HEK293 (cell line): Measurements from ENCODE around the gene BICRA.

Experiments
- CTCF ChIA-PET: fragments of 350-600 bp; formaldehyde crosslinking; extraction: SDS; loops from one replicate; lab custom pipeline; 2021; ENCODE audit warnings: antibody characterized with exemption; lab: Yijun Ruan, JAX
- POLR2A ChIA-PET: fragments of 300-600 bp; formaldehyde crosslinking; extraction: SDS; loops from one replicate; lab custom pipeline; 2020; ENCODE audit warnings: antibody characterized with exemption, inconsistent platforms; lab: Yijun Ruan, JAX
- H3K27ac ChIP-seq: fragments of 200-500 bp; sonication (Bioruptor generic); 2 replicates; pipeline ENCODE4 v1.5.1; 2014; ENCODE audit warnings: low read depth, low read length, control low read depth, inconsistent platforms; ENCODE audit errors: extremely low read depth
- H3K36me3 ChIP-seq, 2 experiments: fragments of 200-500 bp in 1 of 2; sonication (Bioruptor generic) in 1 of 2; 1 replicate in 1 of 2; 2 replicates in 1 of 2; pipeline ENCODE4 v1.5.1; 2014 to 2017; ENCODE audit warnings: inconsistent platforms in 2 of 2, low read length in 2 of 2; ENCODE audit not compliant: control insufficient read depth in 2 of 2, insufficient read depth in 1 of 2
- H3K4me1 ChIP-seq: fragments of 200-500 bp; sonication (Bioruptor generic); 2 replicates; pipeline ENCODE4 v1.5.1; 2014; ENCODE audit warnings: mild to moderate bottlenecking, low read length, inconsistent platforms; ENCODE audit not compliant: control insufficient read depth, insufficient read depth
- H3K4me3 ChIP-seq: 2 replicates; pipeline ENCODE4 v1.5.1; 2011; ENCODE audit warnings: low read depth, mild to moderate bottlenecking, control low read depth, low read length, moderate library complexity
- H3K9me3 ChIP-seq: fragments of 200-500 bp; sonication (Bioruptor generic); 2 replicates; pipeline ENCODE4 v1.5.1; 2014; ENCODE audit warnings: low read depth, low read length, inconsistent platforms; ENCODE audit not compliant: control insufficient read depth, insufficient read depth
- GLI2 ChIP-seq: fragments of 450-650 bp; formaldehyde crosslinking; IDR thresholded peaks from 2 replicates; pipeline ENCODE4; 2017; ENCODE audit warnings: missing biosample characterization, missing genetic modification characterization, low read depth, borderline replicate concordance
- MZF1 ChIP-seq: fragments of 450-650 bp; formaldehyde crosslinking; IDR thresholded peaks from 2 replicates; pipeline ENCODE4 v1.5.1; 2017; ENCODE audit warnings: missing biosample characterization, missing genetic modification characterization, borderline replicate concordance
- SP2 ChIP-seq: fragments of 450-650 bp; formaldehyde crosslinking; IDR thresholded peaks from 2 replicates; pipeline ENCODE4 v1.5.1; 2016; ENCODE audit warnings: missing biosample characterization, missing genetic modification characterization
- TCF7L2 ChIP-seq: IDR thresholded peaks from 2 replicates; pipeline ENCODE4 v1.6.1; 2011; ENCODE audit warnings: low read depth, mild to moderate bottlenecking, inconsistent platforms, low read length, moderate library complexity, borderline replicate concordance
- ZIC2 ChIP-seq: fragments of 450-650 bp; formaldehyde crosslinking; IDR thresholded peaks from 2 replicates; pipeline ENCODE4 v1.5.1; 2016; ENCODE audit warnings: missing biosample characterization, missing genetic modification characterization
- ZNF112 ChIP-seq: fragments of 450-650 bp; formaldehyde crosslinking; IDR thresholded peaks from 2 replicates; pipeline ENCODE4 v1.5.0; 2017; ENCODE audit warnings: missing biosample characterization, missing genetic modification characterization
- ZNF121 ChIP-seq: fragments of 450-650 bp; formaldehyde crosslinking; IDR thresholded peaks from 2 replicates; pipeline ENCODE4 v1.5.1; 2016; ENCODE audit warnings: missing biosample characterization, missing genetic modification characterization
- ZNF133 ChIP-seq: fragments of 450-650 bp; formaldehyde crosslinking; IDR thresholded peaks from 2 replicates; pipeline ENCODE4 v1.5.1; 2016; ENCODE audit warnings: missing biosample characterization, missing genetic modification characterization
- ZNF19 ChIP-seq: fragments of 450-650 bp; formaldehyde crosslinking; IDR thresholded peaks from 2 replicates; pipeline ENCODE4; 2016; ENCODE audit warnings: missing biosample characterization, missing genetic modification characterization, low read depth
- ZNF37A ChIP-seq: fragments of 450-650 bp; IDR thresholded peaks from 2 replicates; pipeline ENCODE4 v1.5.1; 2018; ENCODE audit warnings: missing biosample characterization, missing genetic modification characterization
- ZNF404 ChIP-seq: fragments of 450-650 bp; formaldehyde crosslinking; IDR thresholded peaks from 2 replicates; pipeline ENCODE4 v1.5.1; 2017; ENCODE audit warnings: missing biosample characterization, missing genetic modification characterization
- ZNF514 ChIP-seq: fragments of 450-650 bp; formaldehyde crosslinking; IDR thresholded peaks from 2 replicates; pipeline ENCODE4 v1.5.1; 2016; ENCODE audit warnings: missing biosample characterization, missing genetic modification characterization
- ZNF623 ChIP-seq: fragments of 450-650 bp; formaldehyde crosslinking; IDR thresholded peaks from 2 replicates; pipeline ENCODE4 v1.5.1; 2016; ENCODE audit warnings: missing biosample characterization, missing genetic modification characterization
- ZNF629 ChIP-seq: fragments of 450-650 bp; formaldehyde crosslinking; IDR thresholded peaks from 2 replicates; pipeline ENCODE4 v1.5.1; 2017; ENCODE audit warnings: missing biosample characterization, missing genetic modification characterization
- ZNF830 ChIP-seq: fragments of 450-650 bp; IDR thresholded peaks from 2 replicates; pipeline ENCODE4 v1.5.0; 2018; ENCODE audit warnings: missing biosample characterization, missing genetic modification characterization, low read depth, mild to moderate bottlenecking, moderate library complexity
- TF ChIP-seq, protein P1 (sequence below): fragments of 450-650 bp; formaldehyde crosslinking; IDR thresholded peaks from 2 replicates; pipeline ENCODE4 v1.5.1; 2016; ENCODE audit warnings: missing biosample characterization, missing genetic modification characterization
- TF ChIP-seq, protein P2 (sequence below): fragments of 450-650 bp; formaldehyde crosslinking; conservative IDR thresholded peaks from 2 replicates; pipeline ENCODE4 v1.5.1; 2016; ENCODE audit warnings: low read depth, missing biosample characterization, missing genetic modification characterization
- TF ChIP-seq, protein P3 (sequence below): fragments of 450-650 bp; formaldehyde crosslinking; IDR thresholded peaks from 2 replicates; pipeline ENCODE4 v1.5.1; 2016; ENCODE audit warnings: missing biosample characterization, missing genetic modification characterization

Gene BICRA

DNA sequence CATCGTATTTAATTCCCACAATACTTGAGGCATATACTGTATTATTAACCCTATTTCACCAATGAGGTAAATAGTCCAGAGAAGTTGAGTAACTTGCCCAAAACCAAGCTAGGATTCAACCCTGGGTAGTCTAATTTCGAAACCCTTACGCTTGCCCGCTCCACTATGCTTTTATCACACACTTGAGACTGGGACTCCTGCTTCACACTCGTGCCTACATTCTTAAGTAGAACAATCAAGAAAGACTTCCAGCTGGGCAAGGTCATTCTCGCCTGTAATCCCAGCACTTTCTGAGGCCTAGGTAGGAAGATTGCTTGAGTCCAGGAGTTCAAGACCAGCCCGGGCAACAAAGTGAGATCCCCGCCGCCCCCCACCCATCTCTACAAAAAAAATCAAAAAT, 39.6 kb upstream of the BICRA start:
- Histone ChIP-seq H3K36me3 (no peaks in the 10 kb centered on the region), H3K27ac (no peak overlapping the region), H3K4me1 (peaks cover 2% of the 10 kb centered on the region; the same call in 1 of the 2 replicates), H3K4me3 (no peak overlapping the region), H3K9me3 (no peaks in the 10 kb centered on the region)
- TF ChIP-seq ZNF133 (tag by site-specific recombination) (no peak), TCF7L2 (no peak), ZNF112 (tag by site-specific recombination) (no peak), ZNF121 (tag by site-specific recombination) (no peak), GLI2 (tag by site-specific recombination) (no peak), ZNF514 (tag by site-specific recombination) (no peak), ZNF830 (tag by site-specific recombination) (no peak), ZNF623 (tag by site-specific recombination) (no peak), ZNF37A (tag by site-specific recombination) (no peak), ZNF629 (tag by site-specific recombination) (no peak), ZIC2 (no peak), SP2 (tag by site-specific recombination) (no peak), MZF1 (no peak), ZNF404 (tag by site-specific recombination) (no peak), ZNF19 (tag by site-specific recombination) (no peak)
- TF ChIP-seq, protein P1, sequence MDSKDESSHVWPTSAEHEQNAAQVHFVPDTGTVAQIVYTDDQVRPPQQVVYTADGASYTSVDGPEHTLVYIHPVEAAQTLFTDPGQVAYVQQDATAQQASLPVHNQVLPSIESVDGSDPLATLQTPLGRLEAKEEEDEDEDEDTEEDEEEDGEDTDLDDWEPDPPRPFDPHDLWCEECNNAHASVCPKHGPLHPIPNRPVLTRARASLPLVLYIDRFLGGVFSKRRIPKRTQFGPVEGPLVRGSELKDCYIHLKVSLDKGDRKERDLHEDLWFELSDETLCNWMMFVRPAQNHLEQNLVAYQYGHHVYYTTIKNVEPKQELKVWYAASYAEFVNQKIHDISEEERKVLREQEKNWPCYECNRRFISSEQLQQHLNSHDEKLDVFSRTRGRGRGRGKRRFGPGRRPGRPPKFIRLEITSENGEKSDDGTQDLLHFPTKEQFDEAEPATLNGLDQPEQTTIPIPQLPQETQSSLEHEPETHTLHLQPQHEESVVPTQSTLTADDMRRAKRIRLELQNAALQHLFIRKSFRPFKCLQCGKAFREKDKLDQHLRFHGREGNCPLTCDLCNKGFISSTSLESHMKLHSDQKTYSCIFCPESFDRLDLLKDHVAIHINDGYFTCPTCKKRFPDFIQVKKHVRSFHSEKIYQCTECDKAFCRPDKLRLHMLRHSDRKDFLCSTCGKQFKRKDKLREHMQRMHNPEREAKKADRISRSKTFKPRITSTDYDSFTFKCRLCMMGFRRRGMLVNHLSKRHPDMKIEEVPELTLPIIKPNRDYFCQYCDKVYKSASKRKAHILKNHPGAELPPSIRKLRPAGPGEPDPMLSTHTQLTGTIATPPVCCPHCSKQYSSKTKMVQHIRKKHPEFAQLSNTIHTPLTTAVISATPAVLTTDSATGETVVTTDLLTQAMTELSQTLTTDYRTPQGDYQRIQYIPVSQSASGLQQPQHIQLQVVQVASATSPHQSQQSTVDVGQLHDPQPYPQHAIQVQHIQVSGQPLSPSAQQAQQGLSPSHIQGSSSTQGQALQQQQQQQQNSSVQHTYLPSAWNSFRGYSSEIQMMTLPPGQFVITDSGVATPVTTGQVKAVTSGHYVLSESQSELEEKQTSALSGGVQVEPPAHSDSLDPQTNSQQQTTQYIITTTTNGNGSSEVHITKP (tag by site-specific recombination), result no peak
- TF ChIP-seq, protein P2, sequence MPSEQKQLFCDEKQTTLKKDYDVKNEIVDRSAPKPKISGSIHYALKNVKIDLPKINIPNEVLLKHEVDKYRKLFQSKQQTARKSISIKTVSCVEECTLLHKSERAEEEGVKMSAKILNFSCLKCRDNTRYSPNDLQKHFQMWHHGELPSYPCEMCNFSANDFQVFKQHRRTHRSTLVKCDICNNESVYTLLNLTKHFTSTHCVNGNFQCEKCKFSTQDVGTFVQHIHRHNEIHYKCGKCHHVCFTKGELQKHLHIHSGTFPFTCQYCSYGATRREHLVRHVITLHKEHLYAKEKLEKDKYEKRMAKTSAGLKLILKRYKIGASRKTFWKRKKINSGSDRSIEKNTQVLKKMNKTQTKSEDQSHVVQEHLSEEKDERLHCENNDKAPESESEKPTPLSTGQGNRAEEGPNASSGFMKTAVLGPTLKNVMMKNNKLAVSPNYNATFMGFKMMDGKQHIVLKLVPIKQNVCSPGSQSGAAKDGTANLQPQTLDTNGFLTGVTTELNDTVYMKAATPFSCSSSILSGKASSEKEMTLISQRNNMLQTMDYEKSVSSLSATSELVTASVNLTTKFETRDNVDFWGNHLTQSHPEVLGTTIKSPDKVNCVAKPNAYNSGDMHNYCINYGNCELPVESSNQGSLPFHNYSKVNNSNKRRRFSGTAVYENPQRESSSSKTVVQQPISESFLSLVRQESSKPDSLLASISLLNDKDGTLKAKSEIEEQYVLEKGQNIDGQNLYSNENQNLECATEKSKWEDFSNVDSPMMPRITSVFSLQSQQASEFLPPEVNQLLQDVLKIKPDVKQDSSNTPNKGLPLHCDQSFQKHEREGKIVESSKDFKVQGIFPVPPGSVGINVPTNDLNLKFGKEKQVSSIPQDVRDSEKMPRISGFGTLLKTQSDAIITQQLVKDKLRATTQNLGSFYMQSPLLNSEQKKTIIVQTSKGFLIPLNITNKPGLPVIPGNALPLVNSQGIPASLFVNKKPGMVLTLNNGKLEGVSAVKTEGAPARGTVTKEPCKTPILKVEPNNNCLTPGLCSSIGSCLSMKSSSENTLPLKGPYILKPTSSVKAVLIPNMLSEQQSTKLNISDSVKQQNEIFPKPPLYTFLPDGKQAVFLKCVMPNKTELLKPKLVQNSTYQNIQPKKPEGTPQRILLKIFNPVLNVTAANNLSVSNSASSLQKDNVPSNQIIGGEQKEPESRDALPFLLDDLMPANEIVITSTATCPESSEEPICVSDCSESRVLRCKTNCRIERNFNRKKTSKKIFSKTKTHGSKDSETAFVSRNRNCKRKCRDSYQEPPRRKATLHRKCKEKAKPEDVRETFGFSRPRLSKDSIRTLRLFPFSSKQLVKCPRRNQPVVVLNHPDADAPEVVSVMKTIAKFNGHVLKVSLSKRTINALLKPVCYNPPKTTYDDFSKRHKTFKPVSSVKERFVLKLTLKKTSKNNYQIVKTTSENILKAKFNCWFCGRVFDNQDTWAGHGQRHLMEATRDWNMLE, result no peak
- TF ChIP-seq, protein P3, sequence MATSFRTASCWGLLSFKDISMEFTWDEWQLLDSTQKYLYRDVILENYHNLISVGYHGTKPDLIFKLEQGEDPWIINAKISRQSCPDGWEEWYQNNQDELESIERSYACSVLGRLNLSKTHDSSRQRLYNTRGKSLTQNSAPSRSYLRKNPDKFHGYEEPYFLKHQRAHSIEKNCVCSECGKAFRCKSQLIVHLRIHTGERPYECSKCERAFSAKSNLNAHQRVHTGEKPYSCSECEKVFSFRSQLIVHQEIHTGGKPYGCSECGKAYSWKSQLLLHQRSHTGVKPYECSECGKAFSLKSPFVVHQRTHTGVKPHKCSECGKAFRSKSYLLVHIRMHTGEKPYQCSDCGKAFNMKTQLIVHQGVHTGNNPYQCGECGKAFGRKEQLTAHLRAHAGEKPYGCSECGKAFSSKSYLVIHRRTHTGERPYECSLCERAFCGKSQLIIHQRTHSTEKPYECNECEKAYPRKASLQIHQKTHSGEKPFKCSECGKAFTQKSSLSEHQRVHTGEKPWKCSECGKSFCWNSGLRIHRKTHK (tag by site-specific recombination), result no peak
- ChIA-PET POLR2A (no interaction called here), CTCF (interaction anchor here (0.6 kb wide), 1 partner anchor 275 kb away, joined by 6 read pairs; no protein-coding TSS in a partner anchor)
